Breast epithelium (tissue), 3 donors: ENCODE measurements around the gene PAQR4.

Source experiments
- CTCF ChIP-seq, 3 donors: fragments of 450-650 bp; IDR thresholded peaks; one replicate each; pipeline ENCODE4 v1.5.1; 2016 to 2017; ENCODE audit warnings: antibody characterized with exemption in 3 of 3, mild to moderate bottlenecking in 3 of 3, moderate library complexity in 3 of 3
- POLR2A ChIP-seq: fragments of 450-650 bp; IDR thresholded peaks from one replicate; pipeline ENCODE4 v1.6.1; 2016; ENCODE audit warnings: antibody characterized with exemption, mild to moderate bottlenecking, moderate library complexity
- POLR2AphosphoS5 ChIP-seq, 3 donors: sonication (generic); formaldehyde crosslinking; IDR thresholded peaks; one replicate each; pipeline ENCODE4 v1.6.1; 2017; ENCODE audit warnings: antibody characterized with exemption in 3 of 3

- no peak for TF ChIP-seq CTCF (IDR thresholded peaks at IDR 0.05)
- TF ChIP-seq POLR2A: no peak
- TF ChIP-seq POLR2AphosphoS5 (IDR thresholded peaks at IDR 0.05): no peak
Observed at GRCh38 chr16:2953706-2954627, 15.2 kb upstream of the PAQR4 start.
